Tibial artery (tissue), 4 donors: Measurements from ENCODE around the gene CENATAC.

Experiments
- DNase-seq, 2 donors: peaks; one replicate each; pipeline ENCODE4 v3.0.0-alpha.2; 2019
- H3K27ac ChIP-seq, 2 donors: fragments of 200-600 bp; sonication (generic) in 1 of 2; 1 replicate in 1 of 2; 2 replicates in 1 of 2; pipeline ENCODE4 v1.5.1; 2018 to 2019; ENCODE audit warnings: mild to moderate bottlenecking in 1 of 2
- H3K27me3 ChIP-seq, 2 donors: fragments of 200-600 bp; sonication (generic) in 1 of 2; one replicate each; pipeline versions ENCODE4 v1.5.1 to v1.6.0; 2016 to 2019
- H3K36me3 ChIP-seq, 3 donors: fragments of 200-600 bp; sonication (generic) in 2 of 3; one replicate each; pipeline ENCODE4 v1.5.1; 2016 to 2019; ENCODE audit warnings: mild to moderate bottlenecking in 2 of 3
- H3K4me1 ChIP-seq, 4 donors: fragments of 200-600 bp; sonication (generic) in 2 of 4; 1 replicate in 3 of 4; 2 replicates in 1 of 4; pipeline ENCODE4 v1.5.1; 2016 to 2019
- H3K4me3 ChIP-seq, 2 donors: fragments of 200-600 bp; sonication (generic) in 1 of 2; 1 replicate in 1 of 2; 2 replicates in 1 of 2; pipeline ENCODE4 v1.5.1; 2018 to 2019; ENCODE audit warnings: mild to moderate bottlenecking in 2 of 2
- H3K9me3 ChIP-seq, 3 donors: fragments of 200-600 bp; sonication (generic) in 1 of 3; one replicate each; pipeline ENCODE4 v1.5.1; 2016 to 2019
- CTCF ChIP-seq, 2 experiments: fragments of 200-600 bp in 1 of 2; fragments of 450-650 bp in 1 of 2; IDR thresholded peaks; one replicate each; pipeline ENCODE4 v1.5.1; 2017 to 2019; ENCODE audit warnings: antibody characterized with exemption in 2 of 2, mild to moderate bottlenecking in 1 of 2, moderate library complexity in 1 of 2
- intact Hi-C: fragments of 100-400 bp; cut with DNase I; formaldehyde crosslinking; loops from one replicate; pipeline ENCODE4 v1.15.0; 2023; ENCODE audit warnings: low total_unique reads

Gene CENATAC

GRCh38 chr11:119047205-119047604 lies 49.3 kb downstream of the CENATAC start:
- DNase-seq = no peak
- H3K36me3 ChIP-seq = peaks cover 66 to 77% (median 71%) of the 10 kb centered on the region in 3 donors
- no peaks in the 10 kb centered on the region for H3K27me3 ChIP-seq
- H3K4me1 ChIP-seq = no peaks in the 10 kb centered on the region
- no peaks in the 10 kb centered on the region for H3K9me3 ChIP-seq
- H3K27ac ChIP-seq = no peak overlapping the region
- H3K4me3 ChIP-seq = no peak overlapping the region
- TF ChIP-seq CTCF (IDR thresholded peaks at IDR 0.05) = no peak
- intact Hi-C loops = loop anchor here (5.0 kb wide), 1 partner anchor 375 kb away; no protein-coding TSS in a partner anchor

GRCh38 chr11:119048644-119049043 lies 50.7 kb downstream of the CENATAC start:
- no peaks in the 10 kb centered on the region for H3K9me3 ChIP-seq
- no peak for TF ChIP-seq CTCF (IDR thresholded peaks at IDR 0.05)
- H3K27me3 ChIP-seq = no peaks in the 10 kb centered on the region
- H3K4me3 ChIP-seq = no peak overlapping the region
- no peaks in the 10 kb centered on the region for H3K4me1 ChIP-seq
- DNase-seq = no peak
- H3K27ac ChIP-seq = no peak overlapping the region
- intact Hi-C loops = loop anchor here (5.0 kb wide), 1 partner anchor 376 kb away; no protein-coding TSS in a partner anchor
- H3K36me3 ChIP-seq = peaks cover 79 to 91% (median 85%) of the 10 kb centered on the region in 3 donors

- DNase-seq = no peak
- Histone ChIP-seq H3K36me3 (peaks cover 79 to 96% (median 85%) of the 10 kb centered on the region in 3 donors), H3K27me3 (no peaks in the 10 kb centered on the region), H3K4me3 (no peak overlapping the region), H3K27ac (no peak overlapping the region), H3K9me3 (no peaks in the 10 kb centered on the region), H3K4me1 (no peaks in the 10 kb centered on the region)
- TF ChIP-seq CTCF (IDR thresholded peaks at IDR 0.05) = no peak
- intact Hi-C loops = loop anchor here (5.0 kb wide), 1 partner anchor 377 kb away; no protein-coding TSS in a partner anchor
Observed at GRCh38 chr11:119049081-119049480, 51.1 kb downstream of the CENATAC start.

- Histone ChIP-seq H3K27ac (no peak overlapping the region), H3K4me3 (no peak overlapping the region), H3K27me3 (no peaks in the 10 kb centered on the region), H3K9me3 (no peaks in the 10 kb centered on the region), H3K4me1 (peaks cover 0 to 15% (median 13%) of the 10 kb centered on the region in 4 donors), H3K36me3 (peaks cover 68 to 86% (median 69%) of the 10 kb centered on the region in 3 donors)
- no peak for DNase-seq
- TF ChIP-seq CTCF (IDR thresholded peaks at IDR 0.05) = no peak
- intact Hi-C loops = no loop called here
Observed at GRCh38 chr11:119051440-119052162, 53.7 kb downstream of the CENATAC start.

GRCh38 chr11:119052163-119052814 lies 54.4 kb downstream of the CENATAC start:
- intact Hi-C loops = no loop called here
- H3K4me3 ChIP-seq = no peak overlapping the region
- no peak overlapping the region for H3K27ac ChIP-seq
- no peaks in the 10 kb centered on the region for H3K9me3 ChIP-seq
- H3K27me3 ChIP-seq = no peaks in the 10 kb centered on the region
- peaks cover 61 to 80% (median 62%) of the 10 kb centered on the region in 3 donors for H3K36me3 ChIP-seq
- H3K4me1 ChIP-seq = peaks cover 0 to 15% (median 13%) of the 10 kb centered on the region in 4 donors
- no peak for DNase-seq
- no peak for TF ChIP-seq CTCF (IDR thresholded peaks at IDR 0.05)
